ENCODE measurements around the gene BACH2. TPM values are rescaled to one million over a fixed set of nuclear protein-coding genes. Genes with fewer than 3 reads are reported as not detected.

BACH2 gene
- polyA plus RNA-seq, 3 donors: 10.4 to 12.9 (median 11.2) TPM

DNA sequence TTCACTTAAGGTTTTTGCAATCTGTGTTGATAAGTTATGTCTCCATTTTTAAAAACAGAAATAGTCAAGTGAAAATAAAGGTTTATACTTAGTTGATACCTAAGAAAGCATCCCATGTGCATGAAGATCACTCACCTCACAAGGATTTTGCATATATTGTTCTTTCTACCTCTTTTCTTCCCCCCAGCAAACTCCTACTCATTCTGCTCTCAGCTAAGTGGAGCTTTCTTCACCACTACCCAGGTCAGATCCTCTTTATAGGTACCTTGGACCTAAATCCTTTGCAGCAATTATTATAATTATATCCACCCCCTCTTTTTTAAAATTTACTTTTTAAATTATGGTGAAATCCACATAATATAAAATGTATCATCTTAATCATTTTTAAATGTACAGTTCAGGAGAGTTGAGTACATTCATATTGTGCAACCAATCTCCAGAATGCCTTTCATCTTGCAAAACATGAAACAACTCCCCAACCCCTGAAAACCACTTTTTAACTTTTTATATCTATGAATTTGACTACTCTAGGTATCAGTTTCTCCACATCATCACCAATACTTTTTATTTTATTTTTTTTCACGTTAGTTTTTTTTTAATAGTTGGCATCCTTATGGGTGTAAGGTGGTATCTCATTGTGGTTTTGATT, 9.3 kb upstream of the BACH2 start:
- no peak for DNase-seq (ENCODE audit: extremely low read depth in 1 of 11, low read depth in 9 of 11, low spot score in 4 of 11)

- no peak for DNase-seq (ENCODE audit: extremely low read depth in 1 of 11, low read depth in 9 of 11, low spot score in 4 of 11)
Observed at GRCh38 chr6:90304308-90304707, 7.7 kb upstream of the BACH2 start.

DNA sequence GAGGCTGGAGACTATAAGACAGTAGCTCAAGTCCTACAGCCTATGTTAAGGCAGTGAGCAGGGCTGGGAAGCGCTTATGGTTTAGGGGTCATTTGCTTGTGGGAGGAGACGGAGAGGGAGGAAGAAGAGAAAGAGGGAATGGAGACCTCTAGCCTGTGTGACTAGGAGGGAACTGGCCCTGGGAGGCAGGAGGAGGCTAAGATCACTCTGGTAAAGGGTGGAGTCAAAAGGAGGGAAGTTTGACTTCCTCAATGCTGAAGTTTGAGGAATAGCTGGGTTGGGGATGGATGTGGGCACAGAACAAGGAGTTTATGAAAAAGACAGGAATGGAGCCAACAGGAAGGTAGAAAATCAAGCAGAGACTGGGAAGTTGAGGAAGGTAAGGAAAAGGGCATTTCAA, 6.4 kb upstream of the BACH2 start:
- no peak for DNase-seq (ENCODE audit: extremely low read depth in 1 of 11, low read depth in 9 of 11, low spot score in 4 of 11)

DNA sequence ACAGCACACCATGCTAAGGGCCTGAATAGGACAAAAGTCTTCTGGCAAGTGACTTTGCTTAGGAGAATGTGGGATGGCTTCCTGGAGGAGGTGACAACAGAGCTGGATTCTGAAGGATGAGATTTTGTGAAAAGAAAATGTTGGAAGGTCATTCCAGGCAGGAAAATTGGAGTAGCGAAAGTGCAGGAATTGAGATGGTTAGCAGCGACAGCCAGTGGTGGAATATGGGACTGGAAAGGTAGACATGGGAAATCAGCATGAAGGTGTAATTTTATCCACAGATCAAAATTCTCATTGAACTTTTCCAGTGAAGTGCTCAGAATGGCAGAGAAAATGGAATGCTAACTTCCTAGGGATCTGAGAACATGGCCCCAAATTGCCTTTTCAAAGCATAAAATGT, 5.7 kb upstream of the BACH2 start:
- no peak for DNase-seq (ENCODE audit: extremely low read depth in 1 of 11, low read depth in 9 of 11, low spot score in 4 of 11)

GRCh38 chr6:90301816-90302215, 5.2 kb upstream of the BACH2 start:
- no peak for DNase-seq (ENCODE audit: extremely low read depth in 1 of 11, low read depth in 9 of 11, low spot score in 4 of 11)

DNA sequence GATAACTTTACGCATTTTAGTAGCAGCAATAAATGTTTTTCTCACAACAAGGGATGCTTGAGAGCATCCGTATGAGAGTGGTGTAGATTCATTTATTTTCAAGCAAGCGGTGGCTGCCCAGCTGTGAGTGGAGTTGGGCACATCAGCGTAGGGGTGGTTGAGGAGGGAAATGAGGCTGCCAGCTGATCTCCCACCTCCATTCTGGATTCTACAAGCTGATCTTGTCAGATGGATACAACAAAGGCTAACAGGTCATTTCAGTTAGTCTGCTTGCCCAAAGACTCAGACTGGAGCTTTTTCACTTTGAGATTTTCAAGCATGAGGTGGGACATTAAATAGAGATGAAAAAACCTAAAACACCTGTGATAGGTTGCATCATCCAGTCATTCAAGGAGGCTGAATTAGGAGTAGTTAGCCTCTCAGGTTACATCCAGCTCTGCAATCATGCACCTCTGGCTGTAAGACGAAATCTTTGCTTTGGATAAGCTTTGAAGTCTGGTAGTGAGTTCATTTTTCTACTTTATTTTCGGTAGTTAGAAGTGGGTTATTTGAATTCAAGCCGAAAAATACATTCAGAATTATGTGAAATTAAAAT, 1.9 kb upstream of the BACH2 start:
- DNase-seq (ENCODE audit: extremely low read depth in 1 of 11, low read depth in 9 of 11, low spot score in 4 of 11): no peak

DNA sequence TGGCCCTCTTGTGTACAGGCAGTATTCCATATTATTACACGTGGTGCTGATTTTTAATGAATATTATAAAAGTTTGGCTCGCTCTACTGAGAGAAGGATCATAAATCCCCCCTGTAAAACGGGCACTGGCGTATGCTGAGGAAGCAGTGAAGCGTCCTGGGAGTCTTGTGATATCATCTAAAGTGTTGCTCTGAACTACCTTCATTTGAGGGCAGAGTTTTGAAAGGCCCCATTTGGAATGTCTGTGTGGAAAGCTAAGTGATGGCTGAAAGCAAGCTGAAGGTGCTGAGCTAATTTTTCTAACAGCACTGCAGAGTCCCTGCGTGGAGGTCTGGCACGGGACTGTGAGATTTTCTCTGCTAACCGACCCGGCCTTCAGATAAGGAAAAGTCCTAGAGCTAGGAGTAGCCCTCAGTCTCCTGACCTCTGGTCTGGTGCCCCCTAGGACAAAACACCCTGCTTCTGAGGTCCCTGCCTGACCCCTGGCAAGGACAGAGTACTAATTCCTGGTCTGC, 1.3 kb upstream of the BACH2 start:
- DNase-seq (ENCODE audit: extremely low read depth in 1 of 11, low read depth in 9 of 11, low spot score in 4 of 11): no peak

DNA sequence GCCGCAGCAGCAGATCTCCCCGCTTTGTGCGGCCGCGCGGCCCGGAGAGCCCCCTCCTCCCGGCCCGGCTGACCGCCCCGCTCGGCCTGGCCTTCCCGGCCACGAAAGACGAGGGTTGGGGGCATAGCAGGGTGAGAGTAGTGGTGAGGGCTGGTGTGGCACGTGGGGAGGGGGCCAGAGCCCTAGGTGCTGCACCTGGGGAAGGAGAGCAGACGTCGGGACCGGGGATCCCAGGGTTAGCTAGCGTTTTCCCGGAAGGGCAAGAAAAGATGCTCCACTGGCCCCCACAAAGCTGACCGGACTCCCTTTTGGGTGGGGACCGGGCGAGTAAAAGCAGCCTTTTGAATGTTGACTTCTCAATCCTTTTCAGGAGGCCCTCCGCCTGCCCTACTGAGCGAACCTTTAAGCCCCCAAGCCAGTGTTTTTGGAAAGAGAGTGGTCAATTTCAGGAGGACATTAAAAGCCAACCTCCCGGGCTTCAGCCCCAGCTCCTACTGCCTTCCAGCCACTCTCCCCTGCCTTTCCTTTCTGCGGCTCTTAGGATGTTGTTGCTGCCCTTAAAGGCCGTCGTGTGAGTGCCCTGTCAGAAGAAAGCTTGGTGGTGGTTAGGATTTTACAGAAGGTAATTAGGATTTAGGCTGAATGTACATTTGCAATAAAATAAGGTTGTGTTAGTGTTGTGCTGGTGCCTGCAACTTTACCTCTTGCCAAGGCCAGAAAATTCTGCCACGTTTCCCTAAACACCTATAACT, 648 bp upstream of the BACH2 start:
- DNase-seq (ENCODE audit: extremely low read depth in 1 of 11, low read depth in 9 of 11, low spot score in 4 of 11): no peak

GRCh38 chr6:90295854-90296340, 746 bp downstream of the BACH2 start:
- DNase-seq (ENCODE audit: extremely low read depth in 1 of 11, low read depth in 9 of 11, low spot score in 4 of 11): peak in 6 of 11 donors; percentile 53 to 72 (median 70)

DNA sequence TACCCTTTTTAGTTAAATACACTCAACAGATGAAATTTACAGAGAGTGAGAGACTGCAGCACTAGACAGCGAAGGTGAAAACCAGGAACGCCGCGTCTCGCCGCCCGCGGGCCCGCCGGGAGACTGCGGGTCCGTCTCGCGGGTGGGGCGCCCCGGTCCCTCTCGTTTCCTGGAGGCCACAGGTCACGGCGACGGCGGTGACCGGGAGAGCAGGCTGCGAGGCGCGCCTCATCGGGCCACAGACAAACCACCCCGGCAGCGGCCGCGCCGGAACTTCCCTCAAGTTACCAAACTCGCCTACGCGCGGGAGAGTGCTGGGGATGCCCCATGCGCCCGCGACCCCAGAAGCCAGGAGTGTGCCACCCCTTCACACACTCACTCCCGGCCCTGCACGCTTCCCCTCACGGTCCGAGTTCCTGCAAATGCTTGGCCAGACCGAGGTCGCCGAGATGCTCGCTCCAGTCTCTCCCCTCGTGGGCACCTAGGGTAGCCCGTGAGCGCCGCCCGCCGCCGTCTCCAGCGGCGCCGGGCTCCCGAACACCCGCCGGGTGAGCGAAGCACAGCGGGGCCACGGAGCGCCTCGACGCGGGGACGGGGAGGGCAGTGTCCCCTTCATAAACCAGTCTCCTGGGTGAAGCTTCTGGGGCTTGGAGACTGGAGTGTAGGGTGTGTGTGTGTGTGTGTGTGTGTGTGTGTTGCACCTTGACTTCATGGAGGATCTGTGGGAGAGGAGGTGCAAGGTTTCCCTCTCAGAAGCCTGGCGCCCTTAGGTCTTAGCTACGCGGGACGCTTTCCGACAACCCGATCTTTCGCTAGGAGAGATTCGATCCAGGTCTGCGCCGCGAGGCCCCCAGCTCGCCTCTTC, 1.4 kb downstream of the BACH2 start:
- peak in 2 of 11 donors; percentile 28 to 49 for DNase-seq (ENCODE audit: extremely low read depth in 1 of 11, low read depth in 9 of 11, low spot score in 4 of 11)

- DNase-seq (ENCODE audit: extremely low read depth in 1 of 11, low read depth in 9 of 11, low spot score in 4 of 11): no peak
Observed at GRCh38 chr6:90294614-90294988, 2.0 kb downstream of the BACH2 start.

GRCh38 chr6:90294008-90294511, 2.6 kb downstream of the BACH2 start:
- DNase-seq (ENCODE audit: extremely low read depth in 1 of 11, low read depth in 9 of 11, low spot score in 4 of 11): no peak

DNA sequence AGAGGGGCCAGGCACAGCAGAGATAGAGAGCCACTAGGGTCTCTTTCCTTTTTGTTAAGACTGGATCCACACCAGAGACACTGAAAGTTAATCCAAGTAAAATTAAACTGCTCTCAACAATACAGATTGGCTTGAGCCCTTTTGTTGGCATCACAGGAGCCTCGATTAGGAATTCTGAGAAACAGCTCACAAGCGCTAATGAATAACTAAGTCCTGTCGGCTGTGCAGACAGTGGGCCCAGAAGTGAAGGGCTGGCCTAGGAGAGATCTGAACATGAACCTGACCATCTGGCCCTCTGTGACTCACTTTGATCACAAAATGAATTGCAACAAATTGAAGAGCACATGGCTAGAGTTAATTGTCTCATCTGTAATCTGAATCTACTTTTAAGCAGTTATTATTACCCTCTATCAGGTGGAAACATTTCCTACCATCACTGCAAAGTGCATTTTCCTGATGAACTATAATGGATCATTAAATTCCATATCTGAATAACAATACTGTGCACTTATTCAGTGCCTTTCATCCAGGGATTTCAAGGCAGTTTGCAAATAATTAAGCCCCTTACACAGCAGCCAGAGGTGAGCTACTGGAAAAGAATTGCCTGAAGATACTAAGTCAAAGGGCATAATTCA, 3.2 kb downstream of the BACH2 start:
- no peak for DNase-seq (ENCODE audit: extremely low read depth in 1 of 11, low read depth in 9 of 11, low spot score in 4 of 11)

DNA sequence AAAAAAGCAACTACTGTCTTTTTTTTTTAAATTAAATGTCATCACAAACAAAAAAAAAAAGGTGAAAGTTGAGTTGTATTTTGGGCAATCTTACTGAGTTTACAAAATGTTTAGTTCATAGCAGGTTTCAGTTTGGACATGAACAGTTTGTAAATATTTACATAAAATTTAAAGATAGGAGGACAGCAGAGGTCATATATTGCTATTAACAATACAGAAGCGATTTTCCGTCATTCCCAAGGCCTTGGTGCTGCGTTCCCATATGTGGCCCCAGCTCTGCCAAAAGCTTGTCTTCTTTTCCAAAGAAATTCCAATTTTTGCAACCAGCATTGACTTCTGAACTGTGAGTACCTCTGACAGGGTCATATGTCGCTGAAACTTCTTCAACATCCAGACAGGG, 5.1 kb downstream of the BACH2 start:
- no peak for DNase-seq (ENCODE audit: extremely low read depth in 1 of 11, low read depth in 9 of 11, low spot score in 4 of 11)

GRCh38 chr6:90290811-90291420, 5.7 kb downstream of the BACH2 start:
- no peak for DNase-seq (ENCODE audit: extremely low read depth in 1 of 11, low read depth in 9 of 11, low spot score in 4 of 11)

- no peak for DNase-seq (ENCODE audit: extremely low read depth in 1 of 11, low read depth in 9 of 11, low spot score in 4 of 11)
Observed at GRCh38 chr6:90289902-90290301, 6.7 kb downstream of the BACH2 start.

DNA sequence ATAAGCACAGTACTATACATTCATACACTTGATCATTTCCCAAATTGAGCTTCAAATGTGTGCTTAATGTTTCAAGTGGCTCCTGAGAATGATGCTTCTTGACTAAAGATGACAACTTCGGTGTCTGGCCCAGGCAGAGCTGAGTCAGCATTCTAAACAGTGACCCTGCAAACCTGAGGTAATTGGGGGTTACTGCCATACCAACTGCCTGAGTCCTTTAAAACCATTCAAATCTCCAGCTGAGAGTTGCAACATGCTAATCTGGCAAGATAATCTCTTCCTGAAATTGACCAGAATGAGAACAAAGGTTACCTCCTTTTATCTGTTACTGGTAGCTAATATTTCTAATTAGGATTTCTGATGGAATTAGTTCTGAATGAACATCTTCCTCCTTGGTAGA, 8.2 kb downstream of the BACH2 start:
- no peak for DNase-seq (ENCODE audit: extremely low read depth in 1 of 11, low read depth in 9 of 11, low spot score in 4 of 11)

DNA sequence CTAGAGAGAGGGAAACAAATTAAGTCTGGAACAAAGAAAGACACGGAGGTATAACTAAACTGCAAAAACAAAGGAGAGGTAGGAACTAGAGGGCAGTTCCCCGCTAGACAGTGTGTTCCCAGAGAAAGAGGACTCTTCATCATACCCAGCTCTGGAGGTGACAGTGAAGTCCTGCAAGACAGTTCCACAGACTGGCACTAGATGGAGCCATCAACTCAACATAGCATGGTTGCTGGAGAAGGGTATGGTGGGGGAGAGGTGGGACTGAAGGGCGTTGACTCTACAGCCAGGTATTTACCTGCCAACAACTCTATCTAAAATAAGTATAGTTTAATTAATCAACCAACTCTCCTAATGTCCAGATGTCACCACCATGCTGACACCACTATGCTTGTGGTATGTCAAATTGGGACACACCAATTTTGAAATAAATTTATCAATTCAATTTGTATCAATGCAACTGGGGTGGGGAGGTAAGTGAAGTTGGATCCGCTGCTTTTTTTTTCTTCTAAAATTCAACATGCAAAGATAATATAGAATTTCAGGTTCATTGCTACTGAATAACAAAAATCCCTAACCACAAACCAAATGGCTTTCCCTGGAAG, 9.7 kb downstream of the BACH2 start:
- no peak for DNase-seq (ENCODE audit: extremely low read depth in 1 of 11, low read depth in 9 of 11, low spot score in 4 of 11)
